ENCODE measurements around the gene NOVA2.

GRCh38 chr19:46017874-46018675 is 44.4 kb upstream of the NOVA2 start:
- TF ChIP-seq, protein P1, sequence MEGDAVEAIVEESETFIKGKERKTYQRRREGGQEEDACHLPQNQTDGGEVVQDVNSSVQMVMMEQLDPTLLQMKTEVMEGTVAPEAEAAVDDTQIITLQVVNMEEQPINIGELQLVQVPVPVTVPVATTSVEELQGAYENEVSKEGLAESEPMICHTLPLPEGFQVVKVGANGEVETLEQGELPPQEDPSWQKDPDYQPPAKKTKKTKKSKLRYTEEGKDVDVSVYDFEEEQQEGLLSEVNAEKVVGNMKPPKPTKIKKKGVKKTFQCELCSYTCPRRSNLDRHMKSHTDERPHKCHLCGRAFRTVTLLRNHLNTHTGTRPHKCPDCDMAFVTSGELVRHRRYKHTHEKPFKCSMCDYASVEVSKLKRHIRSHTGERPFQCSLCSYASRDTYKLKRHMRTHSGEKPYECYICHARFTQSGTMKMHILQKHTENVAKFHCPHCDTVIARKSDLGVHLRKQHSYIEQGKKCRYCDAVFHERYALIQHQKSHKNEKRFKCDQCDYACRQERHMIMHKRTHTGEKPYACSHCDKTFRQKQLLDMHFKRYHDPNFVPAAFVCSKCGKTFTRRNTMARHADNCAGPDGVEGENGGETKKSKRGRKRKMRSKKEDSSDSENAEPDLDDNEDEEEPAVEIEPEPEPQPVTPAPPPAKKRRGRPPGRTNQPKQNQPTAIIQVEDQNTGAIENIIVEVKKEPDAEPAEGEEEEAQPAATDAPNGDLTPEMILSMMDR (IDR thresholded peaks at IDR 0.05): no peak
- TF ChIP-seq POLR2A (IDR thresholded peaks at IDR 0.05; ENCODE audit: low read depth): no peak
- no peak for TF ChIP-seq POLR2AphosphoS5 (IDR thresholded peaks at IDR 0.05)

Data from esophagus muscularis mucosa (tissue), 3 donors.